ENCODE data around the gene AK9.
"Not testable (repeated sequence)": the region's sequence is repeated elsewhere in the genome, so short reads cannot be mapped to it uniquely, and the experiment has no call there.

AK9 gene

GRCh38 chr6:109478222-109478805 lies 212.7 kb downstream of the AK9 start:
- FAIRE-seq: no peak

GRCh38 chr6:109477725-109478124 lies 213.3 kb downstream of the AK9 start:
- no peak for FAIRE-seq

GRCh38 chr6:109477184-109477583 lies 213.8 kb downstream of the AK9 start:
- no peak for FAIRE-seq

- FAIRE-seq: no peak
Observed at GRCh38 chr6:109475625-109476024, 215.4 kb downstream of the AK9 start.

GRCh38 chr6:109474995-109475394 lies 216.0 kb downstream of the AK9 start:
- FAIRE-seq: no peak

GRCh38 chr6:109473120-109473519 lies 217.9 kb downstream of the AK9 start:
- FAIRE-seq: no peak

- FAIRE-seq: no peak
Observed at GRCh38 chr6:109472132-109472995, 218.6 kb downstream of the AK9 start.

- FAIRE-seq: no peak
Observed at GRCh38 chr6:109471105-109471810, 219.7 kb downstream of the AK9 start.

- no peak for FAIRE-seq
Observed at GRCh38 chr6:109469591-109470189, 221.3 kb downstream of the AK9 start.

GRCh38 chr6:109467696-109468095 lies 223.3 kb downstream of the AK9 start:
- no peak for FAIRE-seq

- FAIRE-seq: peak; percentile 62
Observed at GRCh38 chr6:109466212-109466923, 224.6 kb downstream of the AK9 start.

GRCh38 chr6:109465772-109466171 lies 225.2 kb downstream of the AK9 start:
- peak; percentile 99 for FAIRE-seq

GRCh38 chr6:109461733-109462526 lies 229.1 kb downstream of the AK9 start:
- no peak for FAIRE-seq

- not testable (repeated sequence) for FAIRE-seq
Observed at GRCh38 chr6:109461205-109461604, 229.8 kb downstream of the AK9 start.

GRCh38 chr6:109460161-109460829 lies 230.7 kb downstream of the AK9 start:
- peak; percentile 91 for FAIRE-seq

GRCh38 chr6:109458774-109459531 lies 232.0 kb downstream of the AK9 start:
- FAIRE-seq: no peak

- no peak for FAIRE-seq
Observed at GRCh38 chr6:109457562-109457996, 233.4 kb downstream of the AK9 start.

GRCh38 chr6:109456710-109457561 lies 234.1 kb downstream of the AK9 start:
- no peak for FAIRE-seq

GRCh38 chr6:109456111-109456583 lies 234.9 kb downstream of the AK9 start:
- FAIRE-seq: no peak

Measured in islet of Langerhans (tissue), 1 donor.